Fibroblast of pulmonary artery (primary cell): ENCODE data around the gene SMIM26.

Experiments
- DNase-seq: peaks from one replicate; pipeline ENCODE4 v3.0.0-alpha.2; 2010; ENCODE audit warnings: low read depth
- H3K4me3 ChIP-seq: replicated peaks from 2 replicates; pipeline ENCODE4 v1.5.1; 2011; ENCODE audit warnings: low read depth, mild to moderate bottlenecking, control low read depth, low read length, moderate library complexity
- CTCF ChIP-seq: IDR thresholded peaks from 2 replicates; pipeline ENCODE4 v1.5.1; 2011; ENCODE audit warnings: mild to moderate bottlenecking, control low read depth, low read length, inconsistent platforms; ENCODE audit errors: missing control alignments

SMIM26 gene

GRCh38 chr20:18589941-18590674 is 22.9 kb downstream of the SMIM26 start:
- peak; percentile 4 for DNase-seq
- no peak overlapping the region for H3K4me3 ChIP-seq
- TF ChIP-seq CTCF, result no peak

GRCh38 chr20:18596270-18596669 is 29.0 kb downstream of the SMIM26 start:
- H3K4me3 ChIP-seq, result no peak overlapping the region
- DNase-seq, result no peak
- no peak for TF ChIP-seq CTCF

GRCh38 chr20:18609741-18610140 is 42.5 kb downstream of the SMIM26 start:
- no peak for DNase-seq
- TF ChIP-seq CTCF, result no peak
- no peak overlapping the region for H3K4me3 ChIP-seq

GRCh38 chr20:18611492-18611891 is 44.3 kb downstream of the SMIM26 start:
- no peak for DNase-seq
- H3K4me3 ChIP-seq, result no peak overlapping the region
- TF ChIP-seq CTCF, result no peak

GRCh38 chr20:18613553-18613952 is 46.3 kb downstream of the SMIM26 start:
- TF ChIP-seq CTCF, result no peak
- H3K4me3 ChIP-seq, result no peak overlapping the region
- DNase-seq, result no peak

GRCh38 chr20:18614244-18614643 is 47.0 kb downstream of the SMIM26 start:
- DNase-seq, result no peak
- TF ChIP-seq CTCF, result no peak
- no peak overlapping the region for H3K4me3 ChIP-seq
